ENCODE data around the gene NOTCH2.
A peak's percentile ranks its signal among the peaks of the same experiment; 100 is the strongest.
"Not testable (repeated sequence)": the region's sequence is repeated elsewhere in the genome, so short reads cannot be mapped to it uniquely, and the experiment has no call there.

NOTCH2 gene

DNA sequence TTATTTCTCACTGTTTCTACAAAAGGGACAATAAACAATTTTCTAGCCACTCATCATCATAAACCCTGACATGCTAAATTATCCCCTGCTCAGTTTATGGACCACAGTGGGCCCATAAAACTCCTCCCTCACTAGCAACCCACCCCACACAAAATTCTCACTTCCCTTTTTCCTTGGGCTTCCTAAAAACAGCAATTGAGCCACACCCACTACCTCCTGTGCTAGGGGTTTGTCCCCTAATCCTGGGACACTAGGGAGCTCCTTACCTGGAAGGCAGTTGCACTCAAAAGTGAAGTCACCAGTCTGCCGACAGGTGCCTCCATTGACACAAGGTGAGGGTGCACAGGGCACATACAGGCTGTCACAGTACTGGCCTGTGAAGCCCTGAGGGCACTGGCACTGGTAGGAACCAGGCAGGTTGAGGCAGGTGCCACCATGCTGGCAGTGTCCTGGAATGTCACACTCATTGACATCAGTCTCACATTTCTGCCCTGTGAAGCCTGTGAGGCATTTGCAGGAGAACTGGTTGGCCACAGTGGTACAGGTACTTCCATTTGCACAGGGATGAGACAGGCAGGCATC, 72.6 kb downstream of the NOTCH2 start:
- peaks cover 19% of the 10 kb centered on the region for H3K36me3 Mint-ChIP-seq (ENCODE audit: low read depth)
- H3K4me1 Mint-ChIP-seq; H3K27ac Mint-ChIP-seq; H3K27me3 Mint-ChIP-seq (ENCODE audit: low read depth, poor library complexity); H3K9me3 Mint-ChIP-seq; DNase-seq; H3K4me3 Mint-ChIP-seq: not testable (repeated sequence)

DNA sequence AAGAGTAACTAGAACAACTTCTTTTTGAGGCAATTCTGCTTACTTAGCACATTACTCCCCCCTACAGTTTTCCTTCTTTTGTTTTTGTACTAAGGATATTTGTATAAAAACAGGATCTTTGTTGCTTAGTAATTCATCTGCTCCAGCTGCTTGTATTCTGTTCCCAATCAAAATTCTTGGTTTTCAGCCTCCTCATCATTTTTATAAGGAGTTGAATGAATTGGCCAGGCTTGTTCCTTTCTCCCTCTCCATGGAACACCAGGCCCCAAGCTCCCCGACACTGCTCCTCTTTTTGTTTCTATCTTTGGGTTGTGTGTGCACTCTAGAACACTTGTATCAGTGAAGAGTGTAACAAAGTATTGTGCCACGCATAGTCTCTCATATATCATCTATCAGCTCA, 73.5 kb downstream of the NOTCH2 start:
- H3K27ac Mint-ChIP-seq; H3K27me3 Mint-ChIP-seq (ENCODE audit: low read depth, poor library complexity); H3K4me1 Mint-ChIP-seq; H3K4me3 Mint-ChIP-seq; DNase-seq; H3K9me3 Mint-ChIP-seq: not testable (repeated sequence)
- H3K36me3 Mint-ChIP-seq (ENCODE audit: low read depth): peaks cover 13% of the 10 kb centered on the region

GRCh38 chr1:119988306-119989062, 81.0 kb downstream of the NOTCH2 start:
- DNase-seq: no peak
- Mint-ChIP-seq H3K36me3 (ENCODE audit: low read depth) (peaks cover 48% of the 10 kb centered on the region), H3K9me3 (no peaks in the 10 kb centered on the region), H3K27ac (no peak overlapping the region), H3K4me3 (no peak overlapping the region), H3K4me1 (peaks cover 25% of the 10 kb centered on the region), H3K27me3 (ENCODE audit: low read depth, poor library complexity) (no peaks in the 10 kb centered on the region)
- no peak for TF ChIP-seq CTCF (IDR thresholded peaks at IDR 0.05)

- DNase-seq: no peak
- Mint-ChIP-seq H3K4me1 (peaks cover 25% of the 10 kb centered on the region), H3K36me3 (ENCODE audit: low read depth) (peaks cover 55% of the 10 kb centered on the region), H3K4me3 (no peak overlapping the region), H3K9me3 (no peaks in the 10 kb centered on the region), H3K27me3 (ENCODE audit: low read depth, poor library complexity) (no peaks in the 10 kb centered on the region), H3K27ac (no peak overlapping the region)
- TF ChIP-seq CTCF (IDR thresholded peaks at IDR 0.05): no peak
Measured at GRCh38 chr1:119987686-119988085, 81.8 kb downstream of the NOTCH2 start.

DNA sequence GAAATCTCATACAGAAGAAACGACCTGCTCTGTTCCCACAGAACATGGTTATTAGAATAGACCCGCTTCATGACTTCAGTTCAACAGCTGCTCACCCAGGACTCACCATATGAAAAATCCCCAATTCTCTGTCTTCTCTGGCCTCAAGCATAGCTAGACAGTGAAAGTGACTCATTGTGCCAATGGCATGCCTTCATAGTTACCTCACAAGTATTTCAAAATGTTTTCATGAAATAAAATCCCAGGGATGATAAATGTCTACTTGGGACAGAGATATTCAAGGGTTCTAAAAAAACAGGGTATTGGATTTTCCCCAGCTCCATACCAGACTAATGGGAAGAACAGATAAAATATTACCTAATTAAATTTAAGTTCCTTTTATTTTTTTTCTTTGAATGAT, 82.3 kb downstream of the NOTCH2 start:
- no peaks in the 10 kb centered on the region for H3K27me3 Mint-ChIP-seq (ENCODE audit: low read depth, poor library complexity)
- peaks cover 27% of the 10 kb centered on the region for H3K4me1 Mint-ChIP-seq
- peak overlapping the region; percentile 31 for H3K27ac Mint-ChIP-seq
- DNase-seq: no peak
- no peak overlapping the region for H3K4me3 Mint-ChIP-seq
- no peaks in the 10 kb centered on the region for H3K9me3 Mint-ChIP-seq
- H3K36me3 Mint-ChIP-seq (ENCODE audit: low read depth): peaks cover 60% of the 10 kb centered on the region
- no peak for TF ChIP-seq CTCF (IDR thresholded peaks at IDR 0.05)

GRCh38 chr1:119986007-119986497, 83.4 kb downstream of the NOTCH2 start:
- Mint-ChIP-seq H3K4me1 (peaks cover 30% of the 10 kb centered on the region), H3K27ac (no peak overlapping the region)

More at GRCh38 chr1:119986007-119986497, 83.4 kb downstream of the NOTCH2 start:
- no peaks in the 10 kb centered on the region for H3K27me3 Mint-ChIP-seq (ENCODE audit: low read depth, poor library complexity)
- H3K4me3 Mint-ChIP-seq: no peak overlapping the region
- H3K36me3 Mint-ChIP-seq (ENCODE audit: low read depth): peaks cover 62% of the 10 kb centered on the region
- no peak for TF ChIP-seq CTCF (IDR thresholded peaks at IDR 0.05)
- DNase-seq: no peak
- H3K9me3 Mint-ChIP-seq: no peaks in the 10 kb centered on the region

Measured in nephron progenitor cell (in vitro differentiated cells).